GM12892 (cell line): Measurements from ENCODE around the gene IPO13.

Experiments used
- DNase-seq: peaks from one replicate; pipeline ENCODE4 v3.0.0; 2011; ENCODE audit not compliant: insufficient read length
- FAIRE-seq: peaks from 2 replicates; lab custom pipeline; 2011; peaks lifted over from hg19 to GRCh38; lab: Jason Lieb, UNC
- POLR2A ChIP-seq: IDR thresholded peaks from 2 replicates; pipeline ENCODE4 v1.6.1; 2011; ENCODE audit warnings: low read depth, low read length, control low read depth
- POLR2AphosphoS5 ChIP-seq: IDR thresholded peaks from 2 replicates; pipeline ENCODE4 v1.6.1; 2011; ENCODE audit warnings: low read depth, low read length, control low read depth
- TAF1 ChIP-seq: IDR thresholded peaks from 2 replicates; pipeline ENCODE4 v1.6.1; 2011; ENCODE audit warnings: low read depth, mild to moderate bottlenecking, control low read depth, low read length, borderline replicate concordance

IPO13 gene

GRCh38 chr1:43971336-43971980 lies 24.7 kb downstream of the IPO13 start:
- FAIRE-seq (no peak), DNase-seq (no peak)
- TF ChIP-seq TAF1 (no peak), POLR2AphosphoS5 (no peak), POLR2A (no peak)

GRCh38 chr1:43973981-43974442 lies 27.3 kb downstream of the IPO13 start:
- DNase-seq: no peak
- no peak for FAIRE-seq

GRCh38 chr1:43974443-43975248 lies 27.9 kb downstream of the IPO13 start, which contains the start of gene ATP6V0B:
Gene ATP6V0B, plus strand, starts transcription at chr1:43974960. Its CDS starts 81 bp downstream, at chr1:43975041.
- DNase-seq: peak; percentile 98
- TF ChIP-seq POLR2AphosphoS5: peak; percentile 82
- TF ChIP-seq POLR2A: peak; percentile 69
- TF ChIP-seq TAF1: 0 out of 2 replicates have a peak, but pooled peaks have one; percentile 12
- peak; percentile 99 for FAIRE-seq

More at GRCh38 chr1:43973981-43974442, 27.3 kb downstream of the IPO13 start:
- TF ChIP-seq POLR2AphosphoS5 (no peak), POLR2A (no peak), TAF1 (no peak)

GRCh38 chr1:43975249-43975961 lies 28.7 kb downstream of the IPO13 start:
- peak; percentile 67 for FAIRE-seq
- no peak for DNase-seq
- TF ChIP-seq POLR2A: no peak
- TF ChIP-seq TAF1: no peak
- TF ChIP-seq POLR2AphosphoS5: no peak

GRCh38 chr1:43976045-43976444 lies 29.3 kb downstream of the IPO13 start:
- DNase-seq (no peak), FAIRE-seq (no peak)
- TF ChIP-seq POLR2A (no peak), TAF1 (no peak), POLR2AphosphoS5 (no peak)

- FAIRE-seq (no peak), DNase-seq (no peak)
- TF ChIP-seq TAF1: no peak
Observed at GRCh38 chr1:43976890-43977289, 30.1 kb downstream of the IPO13 start.

- TF ChIP-seq TAF1 (no peak), POLR2AphosphoS5 (no peak), POLR2A (no peak)
- DNase-seq (no peak), FAIRE-seq (no peak)
Observed at GRCh38 chr1:43977376-43978263, 30.9 kb downstream of the IPO13 start.

- DNase-seq: no peak
- no peak for FAIRE-seq
- TF ChIP-seq POLR2A: no peak
- no peak for TF ChIP-seq POLR2AphosphoS5
- no peak for TF ChIP-seq TAF1
Observed at GRCh38 chr1:43978264-43978550, 31.5 kb downstream of the IPO13 start.

- no peak for FAIRE-seq
Observed at GRCh38 chr1:43978551-43979260, 32.0 kb downstream of the IPO13 start, which contains the start of gene B4GALT2. Gene B4GALT2, plus strand, starts transcription at chr1:43979210. Its CDS starts 1,951 bp downstream, at chr1:43981161.

GRCh38 chr1:43979261-43979527 lies 32.4 kb downstream of the IPO13 start:
- TF ChIP-seq TAF1 (no peak), POLR2AphosphoS5 (no peak), POLR2A (no peak)
- no peak for DNase-seq
- no peak for FAIRE-seq

More at GRCh38 chr1:43978551-43979260, 32.0 kb downstream of the IPO13 start, which contains the start of gene B4GALT2:
- DNase-seq: peak; percentile 87
- TF ChIP-seq POLR2AphosphoS5: peak; percentile 50; the same call in 1 of the 2 replicates
- no peak for TF ChIP-seq TAF1
- TF ChIP-seq POLR2A: peak; percentile 42
